ENCODE data around the gene HDAC4.

DNA sequence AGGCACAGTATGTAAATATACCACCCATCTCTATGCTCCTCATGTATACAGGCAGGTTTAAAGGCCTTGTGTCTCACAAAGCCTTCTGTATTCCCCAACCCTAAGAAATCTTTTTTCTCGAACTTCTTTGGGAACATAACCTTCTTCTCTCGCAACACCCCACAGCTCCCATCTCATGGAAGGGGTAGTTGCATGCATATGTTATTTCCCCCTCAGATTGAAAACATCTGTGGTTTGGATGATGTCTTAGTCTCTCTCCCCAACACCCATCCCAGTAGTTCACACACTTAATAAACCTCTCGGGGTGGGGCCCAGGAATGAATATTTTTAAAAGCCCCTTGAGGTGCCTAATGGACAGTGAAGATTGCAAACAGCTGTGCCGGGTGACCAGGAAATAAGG, 21.0 kb upstream of the HDAC4 start:
- TF ChIP-seq, protein P1, sequence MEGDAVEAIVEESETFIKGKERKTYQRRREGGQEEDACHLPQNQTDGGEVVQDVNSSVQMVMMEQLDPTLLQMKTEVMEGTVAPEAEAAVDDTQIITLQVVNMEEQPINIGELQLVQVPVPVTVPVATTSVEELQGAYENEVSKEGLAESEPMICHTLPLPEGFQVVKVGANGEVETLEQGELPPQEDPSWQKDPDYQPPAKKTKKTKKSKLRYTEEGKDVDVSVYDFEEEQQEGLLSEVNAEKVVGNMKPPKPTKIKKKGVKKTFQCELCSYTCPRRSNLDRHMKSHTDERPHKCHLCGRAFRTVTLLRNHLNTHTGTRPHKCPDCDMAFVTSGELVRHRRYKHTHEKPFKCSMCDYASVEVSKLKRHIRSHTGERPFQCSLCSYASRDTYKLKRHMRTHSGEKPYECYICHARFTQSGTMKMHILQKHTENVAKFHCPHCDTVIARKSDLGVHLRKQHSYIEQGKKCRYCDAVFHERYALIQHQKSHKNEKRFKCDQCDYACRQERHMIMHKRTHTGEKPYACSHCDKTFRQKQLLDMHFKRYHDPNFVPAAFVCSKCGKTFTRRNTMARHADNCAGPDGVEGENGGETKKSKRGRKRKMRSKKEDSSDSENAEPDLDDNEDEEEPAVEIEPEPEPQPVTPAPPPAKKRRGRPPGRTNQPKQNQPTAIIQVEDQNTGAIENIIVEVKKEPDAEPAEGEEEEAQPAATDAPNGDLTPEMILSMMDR (IDR thresholded peaks at IDR 0.05 in 2 of 3, conservative IDR thresholded peaks at IDR 0.05 in 1 of 3; ENCODE audit: insufficient read depth in 2 of 3, low read depth in 1 of 3, low read length in 3 of 3) = no peak
- TF ChIP-seq, protein P2, sequence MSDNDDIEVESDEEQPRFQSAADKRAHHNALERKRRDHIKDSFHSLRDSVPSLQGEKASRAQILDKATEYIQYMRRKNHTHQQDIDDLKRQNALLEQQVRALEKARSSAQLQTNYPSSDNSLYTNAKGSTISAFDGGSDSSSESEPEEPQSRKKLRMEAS (CRISPR knock-in tag; IDR thresholded peaks at IDR 0.05) = no peak
- no peak for TF ChIP-seq MEF2A (IDR thresholded peaks at IDR 0.05; ENCODE audit: control insufficient read depth, low read depth, low read length)
- TF ChIP-seq, protein P3, sequence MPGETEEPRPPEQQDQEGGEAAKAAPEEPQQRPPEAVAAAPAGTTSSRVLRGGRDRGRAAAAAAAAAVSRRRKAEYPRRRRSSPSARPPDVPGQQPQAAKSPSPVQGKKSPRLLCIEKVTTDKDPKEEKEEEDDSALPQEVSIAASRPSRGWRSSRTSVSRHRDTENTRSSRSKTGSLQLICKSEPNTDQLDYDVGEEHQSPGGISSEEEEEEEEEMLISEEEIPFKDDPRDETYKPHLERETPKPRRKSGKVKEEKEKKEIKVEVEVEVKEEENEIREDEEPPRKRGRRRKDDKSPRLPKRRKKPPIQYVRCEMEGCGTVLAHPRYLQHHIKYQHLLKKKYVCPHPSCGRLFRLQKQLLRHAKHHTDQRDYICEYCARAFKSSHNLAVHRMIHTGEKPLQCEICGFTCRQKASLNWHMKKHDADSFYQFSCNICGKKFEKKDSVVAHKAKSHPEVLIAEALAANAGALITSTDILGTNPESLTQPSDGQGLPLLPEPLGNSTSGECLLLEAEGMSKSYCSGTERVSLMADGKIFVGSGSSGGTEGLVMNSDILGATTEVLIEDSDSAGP (CRISPR knock-in tag; IDR thresholded peaks at IDR 0.05) = no peak
- TF ChIP-seq, protein P4, sequence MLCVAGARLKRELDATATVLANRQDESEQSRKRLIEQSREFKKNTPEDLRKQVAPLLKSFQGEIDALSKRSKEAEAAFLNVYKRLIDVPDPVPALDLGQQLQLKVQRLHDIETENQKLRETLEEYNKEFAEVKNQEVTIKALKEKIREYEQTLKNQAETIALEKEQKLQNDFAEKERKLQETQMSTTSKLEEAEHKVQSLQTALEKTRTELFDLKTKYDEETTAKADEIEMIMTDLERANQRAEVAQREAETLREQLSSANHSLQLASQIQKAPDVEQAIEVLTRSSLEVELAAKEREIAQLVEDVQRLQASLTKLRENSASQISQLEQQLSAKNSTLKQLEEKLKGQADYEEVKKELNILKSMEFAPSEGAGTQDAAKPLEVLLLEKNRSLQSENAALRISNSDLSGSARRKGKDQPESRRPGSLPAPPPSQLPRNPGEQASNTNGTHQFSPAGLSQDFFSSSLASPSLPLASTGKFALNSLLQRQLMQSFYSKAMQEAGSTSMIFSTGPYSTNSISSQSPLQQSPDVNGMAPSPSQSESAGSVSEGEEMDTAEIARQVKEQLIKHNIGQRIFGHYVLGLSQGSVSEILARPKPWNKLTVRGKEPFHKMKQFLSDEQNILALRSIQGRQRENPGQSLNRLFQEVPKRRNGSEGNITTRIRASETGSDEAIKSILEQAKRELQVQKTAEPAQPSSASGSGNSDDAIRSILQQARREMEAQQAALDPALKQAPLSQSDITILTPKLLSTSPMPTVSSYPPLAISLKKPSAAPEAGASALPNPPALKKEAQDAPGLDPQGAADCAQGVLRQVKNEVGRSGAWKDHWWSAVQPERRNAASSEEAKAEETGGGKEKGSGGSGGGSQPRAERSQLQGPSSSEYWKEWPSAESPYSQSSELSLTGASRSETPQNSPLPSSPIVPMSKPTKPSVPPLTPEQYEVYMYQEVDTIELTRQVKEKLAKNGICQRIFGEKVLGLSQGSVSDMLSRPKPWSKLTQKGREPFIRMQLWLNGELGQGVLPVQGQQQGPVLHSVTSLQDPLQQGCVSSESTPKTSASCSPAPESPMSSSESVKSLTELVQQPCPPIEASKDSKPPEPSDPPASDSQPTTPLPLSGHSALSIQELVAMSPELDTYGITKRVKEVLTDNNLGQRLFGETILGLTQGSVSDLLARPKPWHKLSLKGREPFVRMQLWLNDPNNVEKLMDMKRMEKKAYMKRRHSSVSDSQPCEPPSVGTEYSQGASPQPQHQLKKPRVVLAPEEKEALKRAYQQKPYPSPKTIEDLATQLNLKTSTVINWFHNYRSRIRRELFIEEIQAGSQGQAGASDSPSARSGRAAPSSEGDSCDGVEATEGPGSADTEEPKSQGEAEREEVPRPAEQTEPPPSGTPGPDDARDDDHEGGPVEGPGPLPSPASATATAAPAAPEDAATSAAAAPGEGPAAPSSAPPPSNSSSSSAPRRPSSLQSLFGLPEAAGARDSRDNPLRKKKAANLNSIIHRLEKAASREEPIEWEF (CRISPR knock-in tag; IDR thresholded peaks at IDR 0.05) = no peak
